Smooth muscle cell (in vitro differentiated cells): ENCODE data around the gene SPATA3. TPM values are rescaled to one million over a fixed set of nuclear protein-coding genes. Genes with fewer than 3 reads are reported as not detected.

Experiments
- DNase-seq: peaks from one replicate; lab custom pipeline; 2025; ENCODE audit not compliant: unreplicated experiment; lab: John Stamatoyannopoulos, UW
- H2AFZ ChIP-seq: fragments of 200-600 bp; sonication (generic); 2 replicates; pipeline ENCODE4 v1.6.0; 2016; ENCODE audit warnings: antibody characterized with exemption, low read depth, mild to moderate bottlenecking
- H3F3A ChIP-seq: fragments of 200-600 bp; sonication (generic); 2 replicates; pipeline ENCODE4 v1.6.0; 2017; ENCODE audit warnings: antibody characterized with exemption, low read depth
- H3K27ac ChIP-seq: fragments of 200-600 bp; sonication (generic); 2 replicates; pipeline ENCODE4 v1.5.1; 2016; ENCODE audit warnings: low read depth, mild to moderate bottlenecking
- H3K27me3 ChIP-seq: fragments of 200-600 bp; sonication (generic); 2 replicates; pipeline ENCODE4 v1.6.1; 2016; ENCODE audit warnings: low read depth, mild to moderate bottlenecking
- H3K36me3 ChIP-seq: fragments of 200-600 bp; sonication (generic); 2 replicates; pipeline ENCODE4 v1.5.1; 2016; ENCODE audit warnings: low read depth
- H3K4me1 ChIP-seq: fragments of 200-600 bp; sonication (generic); 2 replicates; pipeline ENCODE4 v1.5.1; 2016; ENCODE audit warnings: low read depth
- H3K4me2 ChIP-seq: fragments of 200-600 bp; sonication (generic); 2 replicates; pipeline ENCODE4 v1.6.0; 2016; ENCODE audit warnings: mild to moderate bottlenecking
- H3K4me3 ChIP-seq: fragments of 200-600 bp; sonication (generic); 2 replicates; pipeline ENCODE4 v1.5.1; 2016; ENCODE audit warnings: mild to moderate bottlenecking
- H3K79me2 ChIP-seq: fragments of 200-600 bp; sonication (generic); 2 replicates; pipeline ENCODE4 v1.6.0; 2016; ENCODE audit warnings: low read depth, mild to moderate bottlenecking
- H3K9ac ChIP-seq: fragments of 200-600 bp; sonication (generic); 2 replicates; pipeline ENCODE4 v1.6.0; 2016; ENCODE audit warnings: low read depth
- H3K9me3 ChIP-seq: fragments of 200-600 bp; sonication (generic); replicated peaks from 2 replicates; pipeline ENCODE4 v1.5.1; 2016; ENCODE audit warnings: low read depth
- H4K20me1 ChIP-seq: fragments of 200-600 bp; sonication (generic); 2 replicates; pipeline ENCODE4 v1.6.0; 2016; ENCODE audit warnings: low read depth
- WGBS: methylation state at CpG from one replicate; pipeline ENCODE4 v1.1.7; 2016; ENCODE audit warnings: low lambda C conversion rate; 5-methylcytosine and 5-hydroxymethylcytosine counted together
- polyA plus RNA-seq: library from polyadenylated mRNA; unstranded; fragments of >200 nt; fragmentation: Nextera tagmentation; extraction: Ambion mirVana; gene quantifications from 2 replicates; pipeline ENCODE4 v1.2.1, GENCODE V29; 2016
- total RNA-seq: library from RNA; depleted of rRNA; stranded (reverse); fragments of >200 nt; gene quantifications from 2 replicates; pipeline ENCODE4 v1.2.3, GENCODE V29; 2014
- TF ChIP-seq, protein P1 (sequence below): fragments of 200-600 bp; sonication (generic); IDR thresholded peaks from 2 replicates; pipeline ENCODE4 v1.5.1; 2017; ENCODE audit warnings: borderline replicate concordance, mild to moderate bottlenecking, antibody characterized with exemption; ENCODE audit not compliant: insufficient read depth, poor library complexity, severe bottlenecking

Gene SPATA3
- total and polyA plus RNA-seq, 2 experiments from 2014 or later, result not detected

DNA sequence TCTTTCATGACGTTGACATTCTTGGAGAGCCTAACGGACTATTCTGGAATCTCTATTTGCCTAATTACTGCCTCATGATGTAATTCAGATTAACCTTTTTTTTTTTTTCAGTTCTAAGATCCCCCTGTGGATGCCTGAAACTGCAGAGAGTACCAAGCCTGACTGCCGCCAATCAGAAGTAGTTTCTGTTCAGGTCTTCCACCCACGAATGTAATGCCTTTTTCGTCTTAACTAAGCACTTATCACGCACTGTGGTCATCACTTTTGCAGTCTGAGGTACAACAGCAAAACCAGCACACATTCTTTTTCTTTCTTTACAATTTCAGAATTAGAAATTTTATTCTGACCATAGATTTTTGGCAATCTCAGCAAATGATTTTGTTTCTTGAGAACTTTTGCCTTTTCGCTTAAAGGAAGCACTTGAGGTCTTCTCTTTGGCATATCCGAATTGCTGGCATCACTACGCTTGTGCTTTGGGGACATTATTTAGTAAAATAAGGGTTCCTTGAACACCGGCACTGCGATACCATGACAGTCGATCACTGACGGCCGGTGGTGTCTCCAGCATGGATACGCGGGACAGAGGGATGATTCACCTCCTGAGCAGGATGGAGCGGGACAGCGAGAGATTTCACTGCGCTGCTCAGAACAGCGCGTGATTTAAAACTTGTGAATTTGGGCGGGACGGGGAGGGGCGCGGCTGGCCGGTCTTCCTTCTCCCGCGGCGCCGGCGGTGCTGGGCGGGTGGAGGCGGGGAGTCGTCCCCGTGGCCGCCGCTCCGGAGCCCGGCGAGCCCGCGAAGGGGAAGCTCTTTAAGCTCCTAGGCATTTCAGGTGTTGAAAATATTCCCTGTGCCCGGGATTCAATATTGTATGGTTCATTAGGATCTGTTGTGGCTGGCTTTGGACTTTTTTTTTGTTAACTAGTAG lies 38.8 kb upstream of the SPATA3 start:
- H3K36me3 ChIP-seq, result no peaks in the 10 kb centered on the region
- peaks cover 3% of the 10 kb centered on the region for H3K4me1 ChIP-seq
- peak overlapping the region; percentile 18 for H3K27ac ChIP-seq
- no peak for DNase-seq
- TF ChIP-seq, protein P1, sequence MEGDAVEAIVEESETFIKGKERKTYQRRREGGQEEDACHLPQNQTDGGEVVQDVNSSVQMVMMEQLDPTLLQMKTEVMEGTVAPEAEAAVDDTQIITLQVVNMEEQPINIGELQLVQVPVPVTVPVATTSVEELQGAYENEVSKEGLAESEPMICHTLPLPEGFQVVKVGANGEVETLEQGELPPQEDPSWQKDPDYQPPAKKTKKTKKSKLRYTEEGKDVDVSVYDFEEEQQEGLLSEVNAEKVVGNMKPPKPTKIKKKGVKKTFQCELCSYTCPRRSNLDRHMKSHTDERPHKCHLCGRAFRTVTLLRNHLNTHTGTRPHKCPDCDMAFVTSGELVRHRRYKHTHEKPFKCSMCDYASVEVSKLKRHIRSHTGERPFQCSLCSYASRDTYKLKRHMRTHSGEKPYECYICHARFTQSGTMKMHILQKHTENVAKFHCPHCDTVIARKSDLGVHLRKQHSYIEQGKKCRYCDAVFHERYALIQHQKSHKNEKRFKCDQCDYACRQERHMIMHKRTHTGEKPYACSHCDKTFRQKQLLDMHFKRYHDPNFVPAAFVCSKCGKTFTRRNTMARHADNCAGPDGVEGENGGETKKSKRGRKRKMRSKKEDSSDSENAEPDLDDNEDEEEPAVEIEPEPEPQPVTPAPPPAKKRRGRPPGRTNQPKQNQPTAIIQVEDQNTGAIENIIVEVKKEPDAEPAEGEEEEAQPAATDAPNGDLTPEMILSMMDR, result no peak
- no peaks in the 10 kb centered on the region for H3K27me3 ChIP-seq
- H4K20me1 ChIP-seq, result no peaks in the 10 kb centered on the region
- peak overlapping the region; percentile 81 for H2AFZ ChIP-seq
- H3K9me3 ChIP-seq, result no peaks in the 10 kb centered on the region
- no peaks in the 10 kb centered on the region for H3K79me2 ChIP-seq
- H3K4me2 ChIP-seq, result peak overlapping the region; percentile 84
- H3K9ac ChIP-seq, result no peak overlapping the region
- H3K4me3 ChIP-seq, result peak overlapping the region; percentile 47
- no peaks in the 10 kb centered on the region for H3F3A ChIP-seq
- 7% methylated on average over 42 of the region's 43 CpGs for WGBS

- no peaks in the 10 kb centered on the region for H4K20me1 ChIP-seq
- H2AFZ ChIP-seq, result peak overlapping the region; percentile 81
- no peaks in the 10 kb centered on the region for H3K9me3 ChIP-seq
- no peak for DNase-seq
- peak overlapping the region; percentile 47 for H3K4me3 ChIP-seq
- H3K4me1 ChIP-seq, result peaks cover 3% of the 10 kb centered on the region
- peak overlapping the region; percentile 84 for H3K4me2 ChIP-seq
- H3K9ac ChIP-seq, result no peak overlapping the region
- H3F3A ChIP-seq, result no peaks in the 10 kb centered on the region
- no peaks in the 10 kb centered on the region for H3K36me3 ChIP-seq
- TF ChIP-seq, protein P1, result no peak
- H3K27ac ChIP-seq, result no peak overlapping the region
- no peaks in the 10 kb centered on the region for H3K79me2 ChIP-seq
- no peaks in the 10 kb centered on the region for H3K27me3 ChIP-seq
Observed at GRCh38 chr2:230957756-230958391, 38.0 kb upstream of the SPATA3 start.

GRCh38 chr2:230958820-230959756 lies 36.8 kb upstream of the SPATA3 start:
- WGBS, result 87% methylated on average over 8 of the region's 8 CpGs
- Histone ChIP-seq H2AFZ (no peak overlapping the region), H3K27me3 (no peaks in the 10 kb centered on the region), H3K9me3 (no peaks in the 10 kb centered on the region), H3K27ac (no peak overlapping the region), H3K36me3 (no peaks in the 10 kb centered on the region), H3K9ac (no peak overlapping the region), H3K4me3 (no peak overlapping the region), H3K4me1 (peaks cover 3% of the 10 kb centered on the region), H3K4me2 (no peak overlapping the region), H3F3A (no peaks in the 10 kb centered on the region), H3K79me2 (no peaks in the 10 kb centered on the region), H4K20me1 (no peaks in the 10 kb centered on the region)
- DNase-seq, result no peak
- TF ChIP-seq, protein P1, result no peak
